Breast epithelium (tissue), 4 donors: ENCODE data around the gene RNF112. TPM values are rescaled to one million over a fixed set of nuclear protein-coding genes. Genes with fewer than 3 reads are reported as not detected.

Experiments
- DNase-seq, 2 donors: peaks; one replicate each; pipeline ENCODE4 v3.0.0-alpha.2; 2019; ENCODE audit warnings: low spot score in 2 of 2
- H3K27ac ChIP-seq, 2 donors: fragments of 200-600 bp; sonication (generic) in 1 of 2; one replicate each; pipeline ENCODE4 v1.5.1; 2016 to 2019; ENCODE audit warnings: mild to moderate bottlenecking in 1 of 2
- H3K27me3 ChIP-seq, 2 donors: fragments of 200-600 bp; sonication (generic) in 1 of 2; one replicate each; pipeline versions ENCODE4 v1.5.1 to v1.6.0; 2017 to 2019; ENCODE audit warnings: control low read depth in 1 of 2, mild to moderate bottlenecking in 1 of 2
- H3K36me3 ChIP-seq: fragments of 200-600 bp; one replicate; pipeline ENCODE4 v1.5.1; 2019
- H3K4me1 ChIP-seq, 2 donors: fragments of 200-600 bp; sonication (generic); one replicate each; pipeline ENCODE4 v1.5.1; 2016 to 2019; ENCODE audit warnings: control low read depth in 1 of 2
- H3K4me3 ChIP-seq, 3 donors: fragments of 200-600 bp; sonication (generic); 1 replicate in 2 of 3; 2 replicates in 1 of 3; pipeline ENCODE4 v1.5.1; 2016 to 2019; ENCODE audit warnings: mild to moderate bottlenecking in 3 of 3, moderate library complexity in 2 of 3
- H3K9me3 ChIP-seq, 2 donors: fragments of 200-600 bp; sonication (generic) in 1 of 2; one replicate each; pipeline ENCODE4 v1.5.1; 2016 to 2019; ENCODE audit warnings: control low read depth in 1 of 2
- POLR2A ChIP-seq: fragments of 450-650 bp; IDR thresholded peaks from one replicate; pipeline ENCODE4 v1.6.1; 2016; ENCODE audit warnings: antibody characterized with exemption, mild to moderate bottlenecking, moderate library complexity
- POLR2AphosphoS5 ChIP-seq, 3 donors: sonication (generic); formaldehyde crosslinking; IDR thresholded peaks; one replicate each; pipeline ENCODE4 v1.6.1; 2017; ENCODE audit warnings: antibody characterized with exemption in 3 of 3
- intact Hi-C: fragments of 100-400 bp; cut with DNase I; formaldehyde crosslinking; loops from one replicate; pipeline ENCODE4 v1.15.1; 2023; ENCODE audit warnings: low total_unique reads
- total RNA-seq, 3 donors: library from RNA; depleted of rRNA; stranded (reverse); fragments of >200 nt; gene quantifications; one replicate each; pipeline ENCODE4 v1.1.0, GENCODE V29; 2016
- TF ChIP-seq, protein P1 (sequence below), 3 donors: fragments of 450-650 bp; IDR thresholded peaks; one replicate each; pipeline ENCODE4 v1.5.1; 2016 to 2017; ENCODE audit warnings: antibody characterized with exemption in 3 of 3, mild to moderate bottlenecking in 3 of 3, moderate library complexity in 3 of 3

RNF112 gene
- total RNA-seq, 3 donors from 2014 or later, result 0.96 to 2.9 (median 2.3) TPM

DNA sequence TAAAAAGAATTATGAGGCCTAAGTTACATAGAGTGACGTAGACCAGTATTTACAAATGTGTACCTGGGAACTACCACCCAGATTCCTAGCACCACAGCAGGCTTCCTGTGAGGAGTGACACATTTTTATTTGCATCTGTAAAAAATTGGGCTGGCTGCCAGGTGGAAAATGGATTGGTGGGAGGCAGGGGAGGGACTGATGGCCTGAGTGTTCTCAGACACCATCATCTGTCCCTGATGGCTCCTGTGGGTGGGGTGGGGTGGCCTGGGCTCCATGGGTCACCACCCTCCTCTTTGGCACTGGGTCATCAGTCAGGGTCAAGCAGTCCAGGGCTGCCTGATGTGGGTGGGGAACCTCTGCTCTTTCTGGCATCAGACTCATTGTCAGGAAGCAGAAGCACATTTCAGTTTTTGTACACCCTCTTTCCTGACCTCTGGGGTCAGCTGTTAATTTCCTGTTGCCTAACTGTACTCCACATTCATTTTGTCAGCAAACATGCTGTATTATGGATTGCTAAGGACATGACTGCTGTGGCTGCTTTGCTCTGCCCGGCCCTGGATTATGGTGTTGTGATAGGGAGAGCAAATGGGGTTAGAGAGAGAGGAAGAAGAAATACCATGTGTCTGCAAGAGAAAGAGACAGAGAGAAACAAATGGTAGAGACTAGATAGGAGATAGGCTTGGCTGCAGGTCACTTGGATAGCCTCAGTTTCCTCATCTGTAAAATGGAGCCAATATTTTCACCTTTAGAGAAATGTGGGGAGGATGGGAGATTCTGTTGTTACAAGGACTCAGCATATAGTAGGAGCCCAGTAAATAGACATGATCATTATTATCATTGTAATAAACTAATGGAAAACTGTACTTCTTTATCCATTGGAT is 12.5 kb upstream of the RNF112 start:
- DNase-seq, result no peak
- no peak overlapping the region for H3K4me3 ChIP-seq
- TF ChIP-seq, protein P1, sequence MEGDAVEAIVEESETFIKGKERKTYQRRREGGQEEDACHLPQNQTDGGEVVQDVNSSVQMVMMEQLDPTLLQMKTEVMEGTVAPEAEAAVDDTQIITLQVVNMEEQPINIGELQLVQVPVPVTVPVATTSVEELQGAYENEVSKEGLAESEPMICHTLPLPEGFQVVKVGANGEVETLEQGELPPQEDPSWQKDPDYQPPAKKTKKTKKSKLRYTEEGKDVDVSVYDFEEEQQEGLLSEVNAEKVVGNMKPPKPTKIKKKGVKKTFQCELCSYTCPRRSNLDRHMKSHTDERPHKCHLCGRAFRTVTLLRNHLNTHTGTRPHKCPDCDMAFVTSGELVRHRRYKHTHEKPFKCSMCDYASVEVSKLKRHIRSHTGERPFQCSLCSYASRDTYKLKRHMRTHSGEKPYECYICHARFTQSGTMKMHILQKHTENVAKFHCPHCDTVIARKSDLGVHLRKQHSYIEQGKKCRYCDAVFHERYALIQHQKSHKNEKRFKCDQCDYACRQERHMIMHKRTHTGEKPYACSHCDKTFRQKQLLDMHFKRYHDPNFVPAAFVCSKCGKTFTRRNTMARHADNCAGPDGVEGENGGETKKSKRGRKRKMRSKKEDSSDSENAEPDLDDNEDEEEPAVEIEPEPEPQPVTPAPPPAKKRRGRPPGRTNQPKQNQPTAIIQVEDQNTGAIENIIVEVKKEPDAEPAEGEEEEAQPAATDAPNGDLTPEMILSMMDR (IDR thresholded peaks at IDR 0.05), result no peak
- TF ChIP-seq POLR2A, result no peak
- peak; percentile 10 to 64 (median 51) for TF ChIP-seq POLR2AphosphoS5 (IDR thresholded peaks at IDR 0.05)
- no peaks in the 10 kb centered on the region for H3K27me3 ChIP-seq
- H3K36me3 ChIP-seq, result no peaks in the 10 kb centered on the region
- H3K9me3 ChIP-seq, result no peaks in the 10 kb centered on the region
- intact Hi-C loops, result no loop called here
- no peaks in the 10 kb centered on the region for H3K4me1 ChIP-seq
- H3K27ac ChIP-seq, result peak overlapping the region; percentile 81 to 85

DNA sequence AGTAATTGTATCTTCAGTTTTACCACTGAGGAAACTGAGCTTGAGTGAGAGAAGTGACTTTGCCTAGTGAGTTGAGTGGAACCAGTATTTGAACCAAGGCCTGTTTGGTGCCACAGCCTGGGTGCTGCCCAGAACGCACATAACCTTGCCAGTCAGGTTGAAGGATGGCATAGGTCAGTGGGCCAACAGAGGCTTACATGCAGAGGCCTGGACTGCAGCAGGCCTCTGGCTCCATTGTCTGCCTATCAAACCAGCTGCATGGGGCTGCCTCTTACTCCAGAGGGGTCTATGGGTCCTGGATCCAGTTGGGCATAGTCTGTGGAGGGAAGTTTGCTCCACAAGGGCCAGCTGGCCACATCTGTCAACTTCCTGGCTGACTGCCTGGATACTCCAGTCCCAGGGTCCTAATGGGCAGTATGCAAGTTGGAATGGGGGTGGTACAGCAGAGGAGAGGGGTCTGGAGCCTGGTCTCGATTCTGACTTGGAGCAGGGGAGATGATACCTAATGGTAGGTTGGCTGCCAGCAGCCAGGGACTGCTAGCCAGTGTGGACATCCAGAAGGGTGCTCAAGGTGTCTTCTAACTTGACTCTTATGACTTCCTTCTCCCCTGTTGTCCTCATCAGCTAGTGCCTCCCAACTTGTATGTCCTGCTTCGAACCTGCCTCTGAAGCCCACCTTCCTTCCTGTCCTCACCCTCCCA is 11.1 kb upstream of the RNF112 start:
- Histone ChIP-seq H3K4me1 (no peaks in the 10 kb centered on the region), H3K4me3 (no peak overlapping the region), H3K27me3 (no peaks in the 10 kb centered on the region), H3K9me3 (no peaks in the 10 kb centered on the region), H3K27ac (peak overlapping the region in 1 of 2 donors; percentile 52), H3K36me3 (no peaks in the 10 kb centered on the region)
- intact Hi-C loops, result no loop called here
- DNase-seq, result no peak
- TF ChIP-seq, protein P1 (IDR thresholded peaks at IDR 0.05), result no peak

DNA sequence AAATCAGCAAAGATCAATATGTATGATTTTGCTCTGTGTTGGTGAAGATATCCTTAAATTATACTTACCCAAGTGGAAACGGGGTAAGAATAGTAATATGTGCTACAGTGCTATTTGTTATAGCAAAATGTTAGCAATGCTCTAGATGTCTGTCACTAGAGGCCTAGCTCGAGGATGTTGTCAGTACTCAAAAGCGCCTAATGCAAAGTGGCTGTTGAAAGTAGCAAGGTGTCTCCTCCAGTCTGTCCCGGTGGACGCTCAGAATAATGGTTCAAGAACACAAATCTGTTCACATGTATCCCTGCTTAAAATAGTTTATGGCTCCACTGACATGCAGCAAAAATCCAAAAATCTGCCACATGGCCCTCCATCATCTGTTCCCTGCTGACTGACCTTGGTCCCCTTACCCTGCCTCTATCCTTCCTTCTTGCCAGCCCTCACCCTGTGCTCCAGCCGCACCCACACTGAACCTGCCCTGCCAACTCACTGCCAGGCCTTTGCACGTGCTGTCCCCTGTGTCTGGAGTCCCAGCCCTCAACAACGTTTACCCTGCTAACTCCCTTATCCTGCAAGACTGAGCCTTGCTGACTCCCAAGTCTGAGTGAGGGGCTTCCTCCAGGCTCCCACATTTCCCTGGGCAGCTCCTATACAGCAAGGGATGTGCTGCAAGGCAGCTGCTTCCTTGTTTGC is 9.6 kb upstream of the RNF112 start:
- no peaks in the 10 kb centered on the region for H3K27me3 ChIP-seq
- no peaks in the 10 kb centered on the region for H3K36me3 ChIP-seq
- peak overlapping the region in 1 of 2 donors; percentile 30 for H3K27ac ChIP-seq
- DNase-seq, result no peak
- H3K9me3 ChIP-seq, result no peaks in the 10 kb centered on the region
- TF ChIP-seq POLR2AphosphoS5 (IDR thresholded peaks at IDR 0.05) (no peak), POLR2A (no peak)
- TF ChIP-seq, protein P1 (IDR thresholded peaks at IDR 0.05), result no peak
- H3K4me1 ChIP-seq, result no peaks in the 10 kb centered on the region
- intact Hi-C loops, result no loop called here
- no peak overlapping the region for H3K4me3 ChIP-seq

DNA sequence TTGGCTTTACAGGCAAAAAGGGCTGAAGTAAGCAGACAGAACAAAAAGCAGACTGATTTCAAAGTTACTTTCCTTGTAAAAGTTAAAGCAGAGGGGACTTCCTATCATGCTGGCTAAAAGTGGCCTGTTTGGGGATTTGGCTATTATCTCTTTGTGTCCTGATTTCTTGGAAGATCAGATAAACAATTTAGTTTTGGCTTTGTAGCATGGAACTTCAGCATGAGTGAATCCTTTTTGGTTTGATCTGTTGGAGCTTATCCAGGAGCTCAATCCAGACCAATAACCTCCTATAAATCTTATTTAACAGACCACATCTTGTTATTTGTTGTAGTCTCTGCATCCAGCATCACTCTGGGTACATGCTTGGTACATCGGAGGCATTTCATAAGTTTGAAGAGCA is 8.9 kb upstream of the RNF112 start:
- intact Hi-C loops, result no loop called here
- TF ChIP-seq POLR2A, result no peak
- TF ChIP-seq, protein P1 (IDR thresholded peaks at IDR 0.05), result no peak
- no peak for TF ChIP-seq POLR2AphosphoS5 (IDR thresholded peaks at IDR 0.05)
- DNase-seq, result no peak
- no peaks in the 10 kb centered on the region for H3K36me3 ChIP-seq
- no peaks in the 10 kb centered on the region for H3K4me1 ChIP-seq
- H3K9me3 ChIP-seq, result no peaks in the 10 kb centered on the region
- peak overlapping the region in 1 of 2 donors; percentile 29 for H3K27ac ChIP-seq
- H3K27me3 ChIP-seq, result no peaks in the 10 kb centered on the region
- H3K4me3 ChIP-seq, result no peak overlapping the region
